ENCODE results near the gene UNC5C.

Gene UNC5C

GRCh38 chr4:95317085-95317793 lies 231.5 kb downstream of the UNC5C start:
- no peak for DNase-seq

GRCh38 chr4:95314573-95314972 lies 234.2 kb downstream of the UNC5C start:
- no peak for DNase-seq

DNA sequence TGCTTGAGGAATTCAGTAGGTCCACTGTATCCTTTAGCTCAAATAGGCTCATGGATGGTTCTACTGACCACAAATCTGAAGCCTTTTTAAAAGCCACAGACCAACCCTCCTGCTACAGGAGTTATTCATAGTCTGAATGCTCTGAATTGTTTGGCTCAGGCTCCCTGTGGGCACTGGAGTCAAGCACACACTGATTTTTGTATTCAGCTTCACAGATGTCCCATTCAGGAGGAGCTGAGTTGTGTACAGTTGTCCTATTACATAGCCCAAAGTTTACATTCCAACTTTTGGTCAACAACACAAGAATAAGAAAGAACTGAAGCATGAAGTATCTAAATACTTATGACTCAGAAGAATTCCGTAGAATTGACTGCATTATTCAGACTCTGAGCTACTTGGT lies 243.9 kb downstream of the UNC5C start:
- DNase-seq, result no peak

- no peak for DNase-seq
Observed at GRCh38 chr4:95300304-95300703, 248.5 kb downstream of the UNC5C start.

GRCh38 chr4:95296052-95296451 lies 252.7 kb downstream of the UNC5C start:
- DNase-seq, result no peak

DNA sequence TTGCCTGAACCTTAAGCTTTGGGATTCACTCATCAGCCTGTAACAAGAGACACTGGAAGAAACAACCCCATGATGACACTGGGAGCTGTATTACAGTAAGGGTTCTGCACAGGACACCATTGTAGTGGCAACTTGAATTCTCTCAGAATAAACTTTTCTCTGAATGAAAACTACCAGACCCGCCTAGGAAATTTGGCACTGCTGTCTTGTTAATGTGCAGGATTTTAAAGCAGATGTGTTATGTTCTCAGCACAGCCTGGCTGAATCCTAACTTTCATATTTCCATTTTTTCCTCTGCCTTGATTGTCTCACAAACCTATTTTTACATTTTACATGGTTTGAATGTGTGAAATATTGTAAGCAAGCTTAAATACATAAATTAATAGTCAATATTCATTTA lies 253.6 kb downstream of the UNC5C start:
- no peak for DNase-seq

DNA sequence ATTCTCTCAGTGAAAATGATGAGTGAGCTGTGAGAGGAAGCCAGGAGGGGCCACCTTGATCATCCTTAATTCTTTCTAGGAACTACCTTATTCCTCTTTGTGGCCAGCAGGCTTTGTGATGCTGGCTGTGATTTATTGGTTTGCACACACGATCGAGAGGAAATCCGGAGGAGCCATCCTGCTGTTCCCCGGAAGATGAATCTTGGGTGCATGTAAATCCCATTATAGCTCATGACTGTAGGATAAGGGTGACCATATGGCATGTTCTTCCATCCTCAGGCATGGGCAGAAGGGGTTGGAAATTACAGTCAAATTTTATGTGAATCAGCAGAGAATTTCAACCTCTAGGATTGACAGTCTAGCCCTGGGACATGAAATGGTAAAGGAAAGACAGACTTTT lies 254.5 kb downstream of the UNC5C start:
- DNase-seq, result no peak

GRCh38 chr4:95293014-95293413 lies 255.8 kb downstream of the UNC5C start:
- DNase-seq, result no peak

GRCh38 chr4:95290702-95291101 lies 258.1 kb downstream of the UNC5C start:
- DNase-seq, result no peak

- no peak for DNase-seq
Observed at GRCh38 chr4:95289028-95289634, 259.6 kb downstream of the UNC5C start.

DNA sequence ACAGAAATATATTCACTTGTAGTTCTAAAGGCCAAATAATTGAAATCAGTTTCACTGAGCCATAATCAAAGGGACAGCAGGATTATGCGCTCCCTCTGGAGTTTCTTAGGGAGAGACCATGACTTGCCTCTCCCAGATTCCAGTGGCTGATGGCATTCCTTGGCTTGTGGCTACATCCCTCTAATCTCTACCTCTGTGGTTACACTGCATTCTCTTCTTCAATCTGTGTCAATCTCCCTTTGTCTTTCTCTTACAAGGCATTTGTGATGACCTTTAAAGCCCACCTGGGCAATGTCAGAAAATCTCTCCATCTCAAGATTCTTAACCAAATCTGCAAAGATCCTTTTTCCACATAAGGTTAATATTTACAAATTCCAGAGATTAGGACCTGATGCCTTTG lies 260.2 kb downstream of the UNC5C start:
- no peak for DNase-seq

DNA sequence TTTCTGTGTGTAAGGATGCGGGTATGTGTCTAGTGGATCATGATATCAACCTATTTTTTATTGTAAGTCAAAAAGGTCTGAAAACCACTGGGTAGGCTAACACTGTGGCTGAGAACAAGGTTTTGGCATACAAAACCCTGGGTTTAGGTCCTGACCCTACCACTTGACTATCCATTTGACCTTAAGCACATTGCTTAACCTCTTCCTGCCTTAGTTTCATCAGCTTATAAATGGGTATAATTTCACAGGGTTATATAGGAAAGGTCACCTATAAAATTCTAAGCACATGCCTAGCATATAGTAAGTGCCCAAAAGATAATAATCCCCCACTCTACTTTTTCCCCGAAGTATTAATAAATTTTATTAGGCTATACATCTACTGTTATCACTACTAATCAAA lies 263.0 kb downstream of the UNC5C start:
- DNase-seq, result no peak

DNA sequence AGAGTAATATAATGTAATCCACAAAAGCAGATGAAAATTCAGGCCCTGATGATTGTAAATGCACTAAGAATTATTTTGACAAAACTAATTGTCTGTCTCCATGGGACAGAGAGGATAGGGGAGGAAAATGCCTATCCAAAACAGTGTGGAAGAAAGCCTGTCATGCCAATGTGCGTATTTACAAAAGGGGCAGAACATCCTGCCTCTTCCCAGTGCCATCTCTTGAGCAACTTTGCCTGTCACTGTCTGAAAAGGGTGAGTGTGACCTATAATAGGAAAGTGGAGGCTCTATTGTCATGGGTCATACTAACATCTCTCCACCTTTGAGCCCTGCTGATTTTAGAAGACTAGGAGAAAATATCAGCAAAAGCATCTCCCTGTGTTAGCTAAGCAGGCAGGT lies 264.1 kb downstream of the UNC5C start:
- DNase-seq, result no peak

GRCh38 chr4:95283320-95283719 lies 265.5 kb downstream of the UNC5C start:
- no peak for DNase-seq

GRCh38 chr4:95272797-95273196 lies 276.0 kb downstream of the UNC5C start:
- no peak for DNase-seq

GRCh38 chr4:95272036-95272435 lies 276.7 kb downstream of the UNC5C start:
- no peak for DNase-seq

DNA sequence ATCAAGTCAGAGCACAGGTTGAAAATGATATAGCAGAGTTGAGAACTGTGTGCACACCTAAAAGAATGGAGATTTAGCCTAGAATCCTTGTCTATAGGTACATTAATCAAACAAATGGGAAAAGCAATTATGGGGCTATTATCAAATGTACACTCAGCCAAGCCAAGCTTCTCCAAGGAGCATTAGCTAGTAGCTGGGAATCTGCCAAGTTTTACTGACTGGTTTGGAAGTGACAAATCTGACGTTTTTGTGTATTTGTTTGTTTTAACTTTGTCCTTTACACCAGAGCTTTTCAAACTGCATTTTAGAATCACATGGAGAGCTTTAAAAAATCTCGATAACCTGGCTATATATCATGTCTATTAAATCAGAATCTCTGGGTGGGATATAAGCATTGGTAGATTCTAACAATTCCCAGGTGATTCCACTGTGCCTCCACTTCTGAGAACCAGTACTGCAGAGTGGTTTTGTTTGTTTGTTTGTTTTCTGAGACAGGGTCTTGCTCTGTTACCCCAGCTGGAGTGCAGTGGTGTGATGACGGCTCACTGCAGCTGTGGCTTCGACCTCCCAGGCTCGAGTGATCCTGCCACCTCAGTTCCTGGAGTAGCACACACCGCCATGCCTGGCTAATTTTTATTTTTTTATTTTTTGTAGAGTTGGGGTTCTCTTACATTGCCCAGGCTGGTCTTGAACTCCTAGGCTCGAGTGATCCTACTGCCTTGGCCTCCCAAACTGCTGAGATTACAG lies 279.8 kb downstream of the UNC5C start:
- no peak for DNase-seq

GRCh38 chr4:95267081-95267480 lies 281.7 kb downstream of the UNC5C start:
- no peak for DNase-seq

- DNase-seq, result no peak
Observed at GRCh38 chr4:95265814-95266740, 282.7 kb downstream of the UNC5C start.

GRCh38 chr4:95264843-95265242 lies 283.9 kb downstream of the UNC5C start:
- no peak for DNase-seq

DNA sequence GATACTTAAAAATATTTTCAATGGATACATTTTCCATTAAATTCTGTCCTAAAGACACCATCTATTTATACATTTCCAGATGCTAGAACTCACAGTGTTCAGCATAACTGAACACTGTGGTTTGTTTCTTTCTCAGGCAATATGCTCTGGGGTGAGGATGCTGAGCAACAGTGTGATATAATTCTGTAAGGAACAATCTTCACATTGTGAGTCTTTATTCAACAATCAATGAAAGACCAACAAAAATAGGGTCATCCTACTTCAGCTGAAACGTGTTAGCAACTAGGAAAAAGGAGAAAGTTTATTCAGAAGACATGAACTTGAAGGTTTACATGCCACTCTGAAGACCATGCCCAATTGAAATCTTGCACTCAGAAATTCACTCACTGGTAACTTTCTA lies 284.8 kb downstream of the UNC5C start:
- no peak for DNase-seq

- no peak for DNase-seq
Observed at GRCh38 chr4:95263391-95263790, 285.4 kb downstream of the UNC5C start.

Measured in GF-D8 (cell line).